NCI-H748 treated with DMSO at 0.1 percent for 48 hours (cell line): ENCODE data around the gene CRIP3.
"Not testable (repeated sequence)": the region's sequence is repeated elsewhere in the genome, so short reads cannot be mapped to it uniquely, and the experiment has no call there.

Source experiments
- DNase-seq: peaks from one replicate; lab custom pipeline; 2025; lab: John Stamatoyannopoulos, UW

Gene CRIP3

GRCh38 chr6:43306086-43306485, 2.5 kb downstream of the CRIP3 start:
- DNase-seq: no peak

GRCh38 chr6:43304882-43305281, 3.7 kb downstream of the CRIP3 start:
- no peak for DNase-seq

- DNase-seq: no peak
Observed at GRCh38 chr6:43304361-43304760, 4.3 kb downstream of the CRIP3 start.

GRCh38 chr6:43303751-43304331, 4.8 kb downstream of the CRIP3 start:
- DNase-seq: no peak

GRCh38 chr6:43303006-43303405, 5.6 kb downstream of the CRIP3 start:
- not testable (repeated sequence) for DNase-seq

GRCh38 chr6:43302126-43302525, 6.5 kb downstream of the CRIP3 start:
- DNase-seq: no peak

GRCh38 chr6:43301081-43301870, 7.3 kb downstream of the CRIP3 start:
- no peak for DNase-seq

GRCh38 chr6:43299338-43300293, 9.0 kb downstream of the CRIP3 start:
- DNase-seq: no peak

GRCh38 chr6:43298565-43299337, 9.9 kb downstream of the CRIP3 start:
- DNase-seq: no peak

GRCh38 chr6:43297644-43298564, 10.7 kb downstream of the CRIP3 start, which contains the start of gene SLC22A7:
Gene SLC22A7, plus strand, starts transcription at chr6:43298260. Its CDS starts 99 bp downstream, at chr6:43298359.
- DNase-seq: no peak

- DNase-seq: no peak
Observed at GRCh38 chr6:43296780-43297497, 11.7 kb downstream of the CRIP3 start.

GRCh38 chr6:43295456-43295855, 13.2 kb downstream of the CRIP3 start:
- no peak for DNase-seq

GRCh38 chr6:43294536-43294935, 14.1 kb downstream of the CRIP3 start:
- DNase-seq: no peak

- no peak for DNase-seq
Observed at GRCh38 chr6:43293698-43294097, 14.9 kb downstream of the CRIP3 start.

GRCh38 chr6:43292763-43293318, 15.8 kb downstream of the CRIP3 start:
- DNase-seq: no peak

GRCh38 chr6:43292341-43292740, 16.3 kb downstream of the CRIP3 start:
- no peak for DNase-seq

GRCh38 chr6:43291708-43292107, 16.9 kb downstream of the CRIP3 start:
- DNase-seq: no peak

GRCh38 chr6:43290905-43291355, 17.7 kb downstream of the CRIP3 start:
- no peak for DNase-seq

- DNase-seq: no peak
Observed at GRCh38 chr6:43290339-43290904, 18.2 kb downstream of the CRIP3 start.
